ENCODE data around the gene XRCC3.
"Not testable (repeated sequence)": the region's sequence is repeated elsewhere in the genome, so short reads cannot be mapped to it uniquely, and the experiment has no call there.

Gene XRCC3

GRCh38 chr14:103696070-103696402 lies 19.2 kb downstream of the XRCC3 start:
- in situ Hi-C loops (cut with HindIII; ENCODE audit: low sequenced_read_pairs), result no loop called here

- in situ Hi-C loops (cut with HindIII; ENCODE audit: low sequenced_read_pairs), result no loop called here
Observed at GRCh38 chr14:103695296-103696069, 19.8 kb downstream of the XRCC3 start.

- in situ Hi-C loops (cut with HindIII; ENCODE audit: low sequenced_read_pairs), result no loop called here
Observed at GRCh38 chr14:103694572-103695026, 20.7 kb downstream of the XRCC3 start.

- in situ Hi-C loops (cut with HindIII; ENCODE audit: low sequenced_read_pairs), result no loop called here
Observed at GRCh38 chr14:103693515-103693914, 21.7 kb downstream of the XRCC3 start.

- in situ Hi-C loops (cut with HindIII; ENCODE audit: low sequenced_read_pairs), result no loop called here
Observed at GRCh38 chr14:103692871-103693270, 22.4 kb downstream of the XRCC3 start.

- in situ Hi-C loops (cut with HindIII; ENCODE audit: low sequenced_read_pairs), result no loop called here
Observed at GRCh38 chr14:103692159-103692558, 23.1 kb downstream of the XRCC3 start.

GRCh38 chr14:103691655-103692054 lies 23.6 kb downstream of the XRCC3 start:
- in situ Hi-C loops (cut with HindIII; ENCODE audit: low sequenced_read_pairs), result not testable (repeated sequence)

- in situ Hi-C loops (cut with HindIII; ENCODE audit: low sequenced_read_pairs), result no loop called here
Observed at GRCh38 chr14:103690332-103690731, 24.9 kb downstream of the XRCC3 start.

- in situ Hi-C loops (cut with HindIII; ENCODE audit: low sequenced_read_pairs), result no loop called here
Observed at GRCh38 chr14:103688906-103689902, 26.0 kb downstream of the XRCC3 start.

GRCh38 chr14:103688441-103688840 lies 26.8 kb downstream of the XRCC3 start:
- in situ Hi-C loops (cut with HindIII; ENCODE audit: low sequenced_read_pairs), result no loop called here

- in situ Hi-C loops (cut with HindIII; ENCODE audit: low sequenced_read_pairs), result no loop called here
Observed at GRCh38 chr14:103687712-103688111, 27.5 kb downstream of the XRCC3 start.

GRCh38 chr14:103686831-103687485 lies 28.3 kb downstream of the XRCC3 start:
- in situ Hi-C loops (cut with HindIII; ENCODE audit: low sequenced_read_pairs), result no loop called here

GRCh38 chr14:103685276-103686211 lies 29.7 kb downstream of the XRCC3 start:
- in situ Hi-C loops (cut with HindIII; ENCODE audit: low sequenced_read_pairs), result no loop called here

- in situ Hi-C loops (cut with HindIII; ENCODE audit: low sequenced_read_pairs), result no loop called here
Observed at GRCh38 chr14:103684871-103685270, 30.4 kb downstream of the XRCC3 start.

- in situ Hi-C loops (cut with HindIII; ENCODE audit: low sequenced_read_pairs), result no loop called here
Observed at GRCh38 chr14:103684471-103684870, 30.8 kb downstream of the XRCC3 start.

GRCh38 chr14:103683139-103683538 lies 32.1 kb downstream of the XRCC3 start:
- in situ Hi-C loops (cut with HindIII; ENCODE audit: low sequenced_read_pairs), result no loop called here

GRCh38 chr14:103680491-103681231 lies 34.6 kb downstream of the XRCC3 start:
- in situ Hi-C loops (cut with HindIII; ENCODE audit: low sequenced_read_pairs), result no loop called here

GRCh38 chr14:103679351-103679750 lies 35.9 kb downstream of the XRCC3 start:
- in situ Hi-C loops (cut with HindIII; ENCODE audit: low sequenced_read_pairs), result no loop called here

GRCh38 chr14:103676881-103677675 lies 38.2 kb downstream of the XRCC3 start:
- in situ Hi-C loops (cut with HindIII; ENCODE audit: low sequenced_read_pairs), result no loop called here
